HepG2 (cell line): ENCODE data around the gene COMT. TPM values are rescaled to one million over a fixed set of nuclear protein-coding genes. Genes with fewer than 3 reads are reported as not detected.

ENCODE experiments used
- FUBP1 ChIP-seq: sonication (generic); formaldehyde crosslinking; IDR thresholded peaks from 2 replicates; pipeline ENCODE4 v1.5.1; 2020; ENCODE audit warnings: missing genetic modification reagents, mild to moderate bottlenecking, borderline replicate concordance
- HCFC1 ChIP-seq: fragments of 150-350 bp; IDR thresholded peaks from 2 replicates; pipeline ENCODE4 v1.6.1; 2014; ENCODE audit warnings: low read depth, low read length
- MYC ChIP-seq: sonication (generic); formaldehyde crosslinking; IDR thresholded peaks from 2 replicates; pipeline ENCODE4 v1.9.0; 2021; ENCODE audit warnings: missing genetic modification reagents, borderline replicate concordance
- NCOR1 ChIP-seq: fragments of 200-600 bp; sonication (generic); IDR thresholded peaks from 2 replicates; pipeline ENCODE4 v1.7.0; 2017; ENCODE audit warnings: antibody characterized with exemption, low read length, borderline replicate concordance
- NFAT5 ChIP-seq: sonication (generic); formaldehyde crosslinking; IDR thresholded peaks from 2 replicates; pipeline ENCODE4 v1.4.0; 2020; ENCODE audit warnings: missing genetic modification reagents
- NFE2L1 ChIP-seq: sonication (generic); formaldehyde crosslinking; IDR thresholded peaks from 2 replicates; pipeline ENCODE4 v1.4.0; 2020; ENCODE audit warnings: missing genetic modification reagents, mild to moderate bottlenecking, borderline replicate concordance
- POLR2AphosphoS2 ChIP-seq: IDR thresholded peaks from 2 replicates; pipeline ENCODE4 v1.6.1; 2011; ENCODE audit warnings: low read depth, low read length, improper control_type of control experiment
- U2AF1 ChIP-seq: fragments of 200-400 bp; formaldehyde crosslinking; optimal IDR thresholded peaks from 2 replicates; pipeline ENCODE3; 2017; ENCODE audit warnings: mild to moderate bottlenecking, low read depth, low read length
- ZBTB37 ChIP-seq: sonication (generic); formaldehyde crosslinking; IDR thresholded peaks from 2 replicates; pipeline ENCODE4 v1.4.0; 2020; ENCODE audit warnings: mild to moderate bottlenecking, missing genetic modification reagents
- ZKSCAN1 ChIP-seq: fragments of 150-350 bp; IDR thresholded peaks from 2 replicates; pipeline ENCODE4 v1.6.1; 2014; ENCODE audit warnings: low read length
- ZNF30 ChIP-seq: sonication (generic); formaldehyde crosslinking; IDR thresholded peaks from 2 replicates; pipeline ENCODE4 v1.5.0; 2020; ENCODE audit warnings: mild to moderate bottlenecking, missing genetic modification reagents
- ZNF414 ChIP-seq: sonication (generic); formaldehyde crosslinking; IDR thresholded peaks from 2 replicates; pipeline ENCODE4 v1.5.0; 2020; ENCODE audit warnings: missing genetic modification reagents
- ZNF687 ChIP-seq: sonication (generic); formaldehyde crosslinking; IDR thresholded peaks from 2 replicates; pipeline ENCODE4 v1.5.1; 2020; ENCODE audit warnings: mild to moderate bottlenecking, missing genetic modification reagents, moderate library complexity
- ZNF816 ChIP-seq: sonication (generic); formaldehyde crosslinking; IDR thresholded peaks from 2 replicates; pipeline ENCODE4 v1.8.0; 2022; ENCODE audit warnings: missing genetic modification reagents, mild to moderate bottlenecking, borderline replicate concordance
- polyA plus RNA-seq, 8 experiments: library from polyadenylated mRNA; depleted of rRNA in 3 of 8; stranded (reverse) in 7 of 8; unstranded in 1 of 8; fragments of >200 nt; fragmentation: Illumina TruSeq in 4 of 8; extraction: Trizol in 4 of 8; gene quantifications; 2 replicates each; pipeline versions ENCODE4 v1.2.1 to v1.2.3, GENCODE V29; 2011 to 2016; ENCODE audit warnings: low read depth in 4 of 8, missing spikeins in 1 of 8, mixed read lengths in 1 of 8; ENCODE audit not compliant: insufficient read depth in 1 of 8
- total RNA-seq, 5 experiments: library from RNA; depleted of rRNA; stranded (reverse); fragments of >200 nt; fragmentation: Illumina TruSeq; extraction: Trizol; gene quantifications; 2 replicates each; pipeline ENCODE4 v1.2.3, GENCODE V29; 2016; ENCODE audit warnings: low read depth in 1 of 5

Gene COMT
- total and polyA plus RNA-seq, 2 of the 13 experiments (the other 11 are each of a cell fraction or from before 2014, with no cell fraction given) = 156 to 162 TPM

- TF ChIP-seq HCFC1 (no peak), ZNF687 (CRISPR knock-in tag) (peak; percentile 81), ZKSCAN1 (no peak), FUBP1 (CRISPR knock-in tag) (no peak; the same call in 1 of the 2 replicates), NFE2L1 (peak; percentile 91; the same call in 1 of the 2 replicates), U2AF1 (no peak), ZNF30 (CRISPR knock-in tag) (no peak), ZBTB37 (CRISPR knock-in tag) (no peak), ZNF816 (no peak), NFAT5 (CRISPR knock-in tag) (no peak), MYC (CRISPR knock-in tag) (peak; percentile 8; the same call in 1 of the 2 replicates), POLR2AphosphoS2 (peak; percentile 22; the same call in 1 of the 2 replicates), ZNF414 (CRISPR knock-in tag) (peak; percentile 32; the same call in 1 of the 2 replicates), NCOR1 (peak; percentile 64)
These were observed 21.6 kb downstream of the COMT start (continued) for GRCh38 chr22:19962909-19963806.
